Breast epithelium (tissue), 4 donors: ENCODE results near the gene ZNF503. TPM values are rescaled to one million over a fixed set of nuclear protein-coding genes. Genes with fewer than 3 reads are reported as not detected.

Source experiments
- DNase-seq, 2 donors: peaks; one replicate each; pipeline ENCODE4 v3.0.0-alpha.2; 2019; ENCODE audit warnings: low spot score in 2 of 2
- H3K27ac ChIP-seq, 2 donors: fragments of 200-600 bp; sonication (generic) in 1 of 2; one replicate each; pipeline ENCODE4 v1.5.1; 2016 to 2019; ENCODE audit warnings: mild to moderate bottlenecking in 1 of 2
- H3K27me3 ChIP-seq, 2 donors: fragments of 200-600 bp; sonication (generic) in 1 of 2; one replicate each; pipeline versions ENCODE4 v1.5.1 to v1.6.0; 2017 to 2019; ENCODE audit warnings: control low read depth in 1 of 2, mild to moderate bottlenecking in 1 of 2
- H3K36me3 ChIP-seq: fragments of 200-600 bp; one replicate; pipeline ENCODE4 v1.5.1; 2019
- H3K4me1 ChIP-seq, 2 donors: fragments of 200-600 bp; sonication (generic); one replicate each; pipeline ENCODE4 v1.5.1; 2016 to 2019; ENCODE audit warnings: control low read depth in 1 of 2
- H3K4me3 ChIP-seq, 3 donors: fragments of 200-600 bp; sonication (generic); 1 replicate in 2 of 3; 2 replicates in 1 of 3; pipeline ENCODE4 v1.5.1; 2016 to 2019; ENCODE audit warnings: mild to moderate bottlenecking in 3 of 3, moderate library complexity in 2 of 3
- H3K9me3 ChIP-seq, 2 donors: fragments of 200-600 bp; sonication (generic) in 1 of 2; one replicate each; pipeline ENCODE4 v1.5.1; 2016 to 2019; ENCODE audit warnings: control low read depth in 1 of 2
- CTCF ChIP-seq, 3 donors: fragments of 450-650 bp; IDR thresholded peaks; one replicate each; pipeline ENCODE4 v1.5.1; 2016 to 2017; ENCODE audit warnings: antibody characterized with exemption in 3 of 3, mild to moderate bottlenecking in 3 of 3, moderate library complexity in 3 of 3
- POLR2A ChIP-seq: fragments of 450-650 bp; IDR thresholded peaks from one replicate; pipeline ENCODE4 v1.6.1; 2016; ENCODE audit warnings: antibody characterized with exemption, mild to moderate bottlenecking, moderate library complexity
- POLR2AphosphoS5 ChIP-seq, 3 donors: sonication (generic); formaldehyde crosslinking; IDR thresholded peaks; one replicate each; pipeline ENCODE4 v1.6.1; 2017; ENCODE audit warnings: antibody characterized with exemption in 3 of 3
- intact Hi-C: fragments of 100-400 bp; cut with DNase I; formaldehyde crosslinking; loops from one replicate; pipeline ENCODE4 v1.15.1; 2023; ENCODE audit warnings: low total_unique reads
- total RNA-seq, 3 donors: library from RNA; depleted of rRNA; stranded (reverse); fragments of >200 nt; gene quantifications; one replicate each; pipeline ENCODE4 v1.1.0, GENCODE V29; 2016

Gene ZNF503
- total RNA-seq, 3 donors from 2014 or later, result 3.6 to 10.9 (median 7.6) TPM

DNA sequence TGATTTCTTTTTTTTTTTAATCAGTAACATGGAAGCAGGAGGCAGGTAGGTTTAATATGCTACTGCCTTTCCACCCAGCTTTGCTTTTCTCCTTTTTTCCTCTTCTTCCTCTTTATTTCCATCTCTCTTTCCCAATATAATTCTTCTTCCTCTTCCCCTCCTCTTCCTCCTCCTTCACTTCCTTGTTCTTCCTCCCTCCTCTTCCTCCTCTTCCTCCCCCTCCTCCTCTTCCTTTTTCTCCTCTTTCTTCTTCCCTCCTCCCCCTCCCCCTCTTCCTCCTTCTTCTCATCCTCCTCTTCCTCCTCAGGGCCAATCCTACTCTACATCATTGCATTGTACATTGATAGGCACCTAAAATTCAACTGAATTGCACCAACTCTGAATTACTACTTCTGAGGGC, 11.4 kb downstream of the ZNF503 start:
- Histone ChIP-seq H3K4me1 (no peaks in the 10 kb centered on the region), H3K27me3 (no peaks in the 10 kb centered on the region), H3K27ac (no peak overlapping the region), H3K4me3 (no peak overlapping the region), H3K36me3 (no peaks in the 10 kb centered on the region), H3K9me3 (peaks cover 8 to 11% of the 10 kb centered on the region in 2 donors)
- no peak for DNase-seq
- intact Hi-C loops, result no loop called here
- TF ChIP-seq POLR2A (no peak), CTCF (IDR thresholded peaks at IDR 0.05) (no peak), POLR2AphosphoS5 (IDR thresholded peaks at IDR 0.05) (no peak)

DNA sequence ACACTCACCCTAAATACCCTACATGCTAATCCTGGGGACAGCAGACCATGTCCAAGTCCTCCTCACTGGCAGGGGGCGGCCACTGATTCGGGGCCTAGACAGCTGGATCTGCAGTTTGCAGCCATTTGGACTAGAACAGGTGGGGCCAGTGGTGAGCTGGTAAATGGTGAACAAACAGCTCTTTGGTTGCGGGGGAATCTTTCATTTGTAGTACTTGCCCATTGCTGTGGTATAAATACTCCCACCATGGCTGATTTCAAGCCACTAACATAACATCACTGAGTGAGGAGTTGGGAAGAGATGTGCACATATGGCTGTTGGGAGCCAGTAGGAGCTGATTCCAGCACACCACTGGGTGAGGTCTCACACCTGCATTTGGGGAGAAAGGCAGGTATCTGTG, 13.5 kb downstream of the ZNF503 start:
- Histone ChIP-seq H3K4me1 (no peaks in the 10 kb centered on the region), H3K27ac (no peak overlapping the region), H3K27me3 (no peaks in the 10 kb centered on the region), H3K4me3 (no peak overlapping the region), H3K36me3 (no peaks in the 10 kb centered on the region), H3K9me3 (peaks cover 8 to 11% of the 10 kb centered on the region in 2 donors)
- no peak for TF ChIP-seq POLR2AphosphoS5 (IDR thresholded peaks at IDR 0.05)
- no peak for TF ChIP-seq POLR2A
- no peak for TF ChIP-seq CTCF (IDR thresholded peaks at IDR 0.05)
- intact Hi-C loops, result no loop called here
- no peak for DNase-seq

DNA sequence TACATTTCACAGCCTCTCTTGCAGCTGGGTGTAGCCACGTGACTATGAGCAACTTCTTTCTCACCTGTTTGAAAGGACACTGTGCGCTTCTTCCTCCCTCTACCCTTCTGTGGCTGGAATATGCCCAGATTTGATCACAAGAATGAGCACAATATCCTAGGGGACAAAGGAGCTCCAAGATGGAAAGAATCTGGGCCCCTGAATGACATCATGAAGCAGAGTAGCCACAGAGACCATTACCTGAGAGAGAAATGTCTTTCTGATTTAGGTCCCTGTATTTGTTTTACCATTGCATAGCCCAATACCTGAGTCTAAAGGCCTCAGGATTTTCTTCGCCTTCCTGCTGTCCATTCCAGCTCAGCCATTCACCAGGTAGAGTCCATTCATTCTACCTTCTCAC, 15.4 kb downstream of the ZNF503 start:
- no peak for DNase-seq
- TF ChIP-seq POLR2AphosphoS5 (IDR thresholded peaks at IDR 0.05), result no peak
- TF ChIP-seq POLR2A, result no peak
- TF ChIP-seq CTCF (IDR thresholded peaks at IDR 0.05), result no peak
- no peaks in the 10 kb centered on the region for H3K36me3 ChIP-seq
- no peaks in the 10 kb centered on the region for H3K27me3 ChIP-seq
- H3K27ac ChIP-seq, result no peak overlapping the region
- H3K4me3 ChIP-seq, result no peak overlapping the region
- intact Hi-C loops, result no loop called here
- no peaks in the 10 kb centered on the region for H3K4me1 ChIP-seq
- peaks cover 8 to 11% of the 10 kb centered on the region in 2 donors for H3K9me3 ChIP-seq

DNA sequence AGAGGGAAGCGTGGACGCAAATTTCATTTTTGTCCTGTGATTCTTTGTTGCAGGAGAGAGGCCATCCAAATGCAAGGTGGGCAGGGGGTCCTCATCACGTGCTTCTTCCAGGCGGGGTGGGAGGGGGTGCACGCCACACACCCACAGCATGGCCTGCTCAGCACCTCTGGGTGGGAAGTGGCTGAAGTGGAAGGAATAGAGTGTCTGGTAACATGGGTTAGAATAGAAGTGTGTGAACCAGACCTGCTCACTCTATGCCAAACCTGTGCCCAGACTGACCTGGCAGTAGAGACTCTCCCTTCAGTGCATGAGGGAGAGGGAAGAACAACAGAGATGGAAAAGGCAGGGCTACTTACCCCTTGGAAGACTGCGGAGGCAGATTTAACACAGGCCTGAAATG, 21.7 kb downstream of the ZNF503 start:
- Histone ChIP-seq H3K9me3 (no peaks in the 10 kb centered on the region), H3K36me3 (no peaks in the 10 kb centered on the region), H3K4me1 (no peaks in the 10 kb centered on the region), H3K27me3 (no peaks in the 10 kb centered on the region), H3K27ac (no peak overlapping the region), H3K4me3 (no peak overlapping the region)
- TF ChIP-seq POLR2A, result no peak
- TF ChIP-seq POLR2AphosphoS5 (IDR thresholded peaks at IDR 0.05), result no peak
- no peak for TF ChIP-seq CTCF (IDR thresholded peaks at IDR 0.05)
- no peak for DNase-seq
- intact Hi-C loops, result no loop called here

- Histone ChIP-seq H3K9me3 (no peaks in the 10 kb centered on the region), H3K36me3 (no peaks in the 10 kb centered on the region), H3K4me1 (no peaks in the 10 kb centered on the region), H3K4me3 (no peak overlapping the region), H3K27ac (no peak overlapping the region), H3K27me3 (no peaks in the 10 kb centered on the region)
- intact Hi-C loops, result no loop called here
- no peak for DNase-seq
- TF ChIP-seq POLR2A, result no peak
- no peak for TF ChIP-seq CTCF (IDR thresholded peaks at IDR 0.05)
- TF ChIP-seq POLR2AphosphoS5 (IDR thresholded peaks at IDR 0.05), result peak in 1 of 3 donors; percentile 40
These were observed 22.3 kb downstream of the ZNF503 start for GRCh38 chr10:75379212-75379724.
